ENCODE measurements around the gene TREM2. TPM values are rescaled to one million over a fixed set of nuclear protein-coding genes. Genes with fewer than 3 reads are reported as not detected.

TREM2 gene
- total RNA-seq, 4 donors from 2014 or later: 10.0 to 46.1 (median 14.3) TPM

DNA sequence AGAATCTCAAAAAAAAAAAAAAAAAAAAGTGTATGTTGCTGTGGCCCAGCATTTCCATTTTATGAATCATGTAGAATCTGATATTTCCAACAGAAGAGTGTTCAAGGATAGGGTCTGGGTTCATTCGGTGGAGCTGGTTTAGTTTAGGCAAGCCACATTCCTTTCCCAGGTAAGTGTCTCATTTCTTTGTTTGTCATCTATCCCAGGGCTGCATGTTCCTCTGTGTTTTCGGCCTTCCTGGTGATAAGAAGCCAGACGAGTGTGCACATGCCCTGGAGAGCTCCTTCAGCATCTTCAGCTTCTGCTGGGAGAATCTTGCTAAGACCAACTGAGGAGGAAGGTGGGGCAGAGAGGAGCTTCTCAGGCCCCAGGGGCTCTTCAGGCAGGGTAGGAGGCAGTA, 51.9 kb downstream of the TREM2 start:
- Histone ChIP-seq H3K4me3 (no peak overlapping the region), H3K27me3 (no peaks in the 10 kb centered on the region), H3K9me3 (no peaks in the 10 kb centered on the region), H3K4me1 (no peaks in the 10 kb centered on the region), H3K27ac (no peak overlapping the region), H3K36me3 (peaks cover 0 to 20% (median 0%) of the 10 kb centered on the region in 3 donors)
- no peak for DNase-seq (ENCODE audit: low spot score in 2 of 2)
- no peak for TF ChIP-seq EP300 (IDR thresholded peaks at IDR 0.05)
- TF ChIP-seq POLR2A (IDR thresholded peaks at IDR 0.05): no peak
- TF ChIP-seq, protein P1, sequence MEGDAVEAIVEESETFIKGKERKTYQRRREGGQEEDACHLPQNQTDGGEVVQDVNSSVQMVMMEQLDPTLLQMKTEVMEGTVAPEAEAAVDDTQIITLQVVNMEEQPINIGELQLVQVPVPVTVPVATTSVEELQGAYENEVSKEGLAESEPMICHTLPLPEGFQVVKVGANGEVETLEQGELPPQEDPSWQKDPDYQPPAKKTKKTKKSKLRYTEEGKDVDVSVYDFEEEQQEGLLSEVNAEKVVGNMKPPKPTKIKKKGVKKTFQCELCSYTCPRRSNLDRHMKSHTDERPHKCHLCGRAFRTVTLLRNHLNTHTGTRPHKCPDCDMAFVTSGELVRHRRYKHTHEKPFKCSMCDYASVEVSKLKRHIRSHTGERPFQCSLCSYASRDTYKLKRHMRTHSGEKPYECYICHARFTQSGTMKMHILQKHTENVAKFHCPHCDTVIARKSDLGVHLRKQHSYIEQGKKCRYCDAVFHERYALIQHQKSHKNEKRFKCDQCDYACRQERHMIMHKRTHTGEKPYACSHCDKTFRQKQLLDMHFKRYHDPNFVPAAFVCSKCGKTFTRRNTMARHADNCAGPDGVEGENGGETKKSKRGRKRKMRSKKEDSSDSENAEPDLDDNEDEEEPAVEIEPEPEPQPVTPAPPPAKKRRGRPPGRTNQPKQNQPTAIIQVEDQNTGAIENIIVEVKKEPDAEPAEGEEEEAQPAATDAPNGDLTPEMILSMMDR (IDR thresholded peaks at IDR 0.05): no peak
- 80 to 88% methylated on average over 3 of the region's 3 CpGs for WGBS, 2 donors

Other genes with a start within 250 kb of the TREM2 start
- 1 to 10 TPM in 3 of 4 donors, under 1 TPM in 1; 0.90 to 7.6 (median 1.5) TPM for gene UNC5CL, start 123.9 kb downstream of the TREM2 start, total RNA-seq
- gene TSPO2, start 120.6 kb downstream of the TREM2 start, total RNA-seq: not detected
- not detected for gene APOBEC2, start 109.9 kb downstream of the TREM2 start, total RNA-seq
- gene OARD1, start 90.8 kb downstream of the TREM2 start, total RNA-seq: 10 to 100 TPM; 12.3 to 25.6 (median 17.3) TPM
- 10 to 100 TPM; 11.2 to 32.7 (median 16.0) TPM for gene NFYA, start 90.1 kb downstream of the TREM2 start, total RNA-seq
- 1 to 10 TPM in 2 of 4 donors, under 1 TPM in 1, not detected in 1; 0.63 to 4.5 (median 2.2) TPM for gene TREML1, start 8.8 kb downstream of the TREM2 start, total RNA-seq
- not detected for gene TREML2, start 38.0 kb upstream of the TREM2 start, total RNA-seq
- gene TREML4, start 65.2 kb upstream of the TREM2 start, total RNA-seq: not detected
- 1 to 10 TPM; 1.1 to 3.3 (median 2.1) TPM for gene TREM1, start 123.6 kb upstream of the TREM2 start, total RNA-seq
- not detected for gene NCR2, start 172.5 kb upstream of the TREM2 start, total RNA-seq